Measurements from ENCODE around the gene CLASP2.
"Not testable (repeated sequence)": the region's sequence is repeated elsewhere in the genome, so short reads cannot be mapped to it uniquely, and the experiment has no call there.

The CLASP2 gene

DNA sequence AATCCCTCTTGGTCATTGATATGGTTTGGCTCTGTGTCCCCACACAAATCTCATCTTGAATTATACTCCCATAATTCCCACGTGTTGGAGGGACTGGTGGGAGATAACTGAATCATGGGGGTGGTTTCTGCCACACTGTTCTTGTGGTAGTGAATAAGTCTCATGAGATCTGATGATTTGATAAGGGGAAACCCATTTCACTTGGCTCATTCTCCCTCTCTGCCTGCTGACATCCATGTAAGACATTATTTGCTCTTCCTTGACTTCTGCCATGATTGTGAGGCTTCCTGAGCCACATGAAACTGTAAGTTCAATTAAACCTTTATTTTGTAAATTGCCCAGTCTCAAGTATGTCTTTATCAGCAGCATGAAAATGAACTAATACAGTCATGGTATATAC is 171.0 kb downstream of the CLASP2 start:
- no peak for DNase-seq (ENCODE audit: low read depth in 1 of 2, low spot score in 1 of 2)

DNA sequence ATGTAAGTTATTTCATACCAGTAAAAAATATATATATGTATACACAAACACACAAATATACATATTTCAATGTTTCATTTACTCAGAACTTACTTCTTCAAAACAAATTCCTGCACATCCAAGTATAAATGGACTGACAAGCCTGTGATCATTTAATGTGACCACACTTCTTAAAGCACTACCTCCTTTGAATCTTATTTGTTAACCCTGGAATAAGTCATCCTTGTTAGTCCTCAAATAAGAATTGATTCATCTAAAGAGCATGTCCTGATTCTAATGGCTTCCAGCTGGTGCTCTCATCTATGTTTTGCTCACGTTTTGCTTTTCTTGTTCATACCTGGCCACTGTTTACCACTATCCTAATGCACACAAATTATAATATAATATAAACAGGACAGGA is 173.9 kb downstream of the CLASP2 start:
- DNase-seq (ENCODE audit: low read depth in 1 of 2, low spot score in 1 of 2), result no peak

DNA sequence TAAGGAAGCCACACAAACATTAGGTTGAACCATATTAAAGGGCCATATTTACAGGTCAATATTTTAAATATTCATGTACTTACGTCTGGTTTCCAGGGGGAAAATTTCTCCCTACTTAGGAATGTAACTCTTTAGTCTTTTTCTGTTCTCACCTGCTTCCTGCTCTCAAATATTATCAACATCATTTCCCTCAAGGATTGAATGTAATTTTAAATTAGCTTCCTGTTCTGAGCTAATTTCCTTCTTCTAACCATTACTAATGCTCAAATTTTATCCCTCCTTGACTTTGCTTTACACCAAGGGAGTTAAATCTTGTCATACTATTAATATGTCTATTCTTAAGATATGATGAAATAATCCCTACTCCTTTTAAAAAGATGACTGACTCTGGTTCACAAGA is 174.5 kb downstream of the CLASP2 start:
- DNase-seq (ENCODE audit: low read depth in 1 of 2, low spot score in 1 of 2), result no peak

DNA sequence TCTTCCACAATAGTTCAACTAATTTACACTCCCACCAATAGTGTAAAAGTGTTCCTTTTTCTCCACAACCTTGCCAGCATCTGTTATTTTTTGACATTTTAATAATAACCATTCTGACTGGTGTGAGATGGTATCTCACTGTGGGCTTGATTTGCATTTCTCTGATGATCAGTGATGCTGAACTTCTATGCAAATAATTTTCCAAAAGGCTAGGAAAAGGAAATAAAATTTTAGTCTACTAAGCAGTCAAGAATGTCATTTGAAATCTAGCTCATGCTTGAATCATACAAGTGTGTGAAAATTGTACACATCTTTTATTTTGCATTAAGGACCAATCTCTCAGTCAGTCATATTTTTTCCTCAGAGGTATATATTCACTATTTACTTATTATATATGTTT is 176.1 kb downstream of the CLASP2 start:
- no peak for DNase-seq (ENCODE audit: low read depth in 1 of 2, low spot score in 1 of 2)

DNA sequence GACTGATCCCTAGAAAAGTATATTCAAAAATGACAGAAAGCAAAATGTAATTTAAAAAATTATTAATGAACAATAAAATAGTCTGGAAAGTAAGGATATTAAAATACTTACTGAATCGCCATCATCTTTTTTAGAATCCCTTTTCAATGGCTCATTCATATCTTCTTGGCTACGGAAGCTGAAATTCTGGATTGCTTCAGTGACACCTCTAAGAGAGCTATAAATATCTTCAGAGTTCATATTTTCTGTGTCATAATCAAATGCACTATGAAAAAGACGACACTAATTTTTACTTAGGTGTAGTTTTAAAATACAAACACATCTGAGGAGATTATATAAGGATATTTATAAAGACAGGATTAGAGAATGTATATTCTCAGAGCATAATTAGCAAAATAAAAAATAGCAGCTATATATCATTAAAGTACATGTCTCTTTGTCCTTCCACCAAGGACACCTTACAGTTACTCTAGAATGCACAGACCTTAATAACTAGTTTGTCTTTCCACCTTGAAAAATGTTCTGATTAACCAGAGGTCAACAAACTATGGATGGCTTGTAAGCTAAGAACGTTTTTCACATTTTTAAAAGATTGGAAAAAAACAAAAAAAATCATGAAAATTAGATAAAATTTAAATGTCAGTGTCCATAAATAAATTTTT is 179.2 kb downstream of the CLASP2 start:
- DNase-seq (ENCODE audit: low read depth in 1 of 2, low spot score in 1 of 2), result no peak

DNA sequence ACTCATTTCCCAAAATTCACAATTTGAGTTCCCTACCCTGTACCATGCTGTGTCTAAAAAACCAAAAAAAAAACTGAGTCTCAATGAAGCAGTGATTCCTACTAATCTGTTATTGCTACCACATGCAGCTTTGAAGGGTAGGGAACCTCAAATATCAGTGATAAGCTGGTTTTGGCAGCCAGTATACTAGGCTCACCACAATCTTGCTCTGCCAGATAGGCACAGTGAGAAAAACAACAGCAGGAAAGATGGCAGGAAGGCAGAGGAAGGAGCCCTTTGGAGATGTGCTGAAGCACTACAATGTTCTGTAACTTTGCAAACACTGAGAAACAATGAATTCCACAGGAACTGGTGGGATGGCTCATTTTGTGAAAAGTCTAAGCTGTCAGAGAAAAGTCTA is 180.9 kb downstream of the CLASP2 start:
- DNase-seq (ENCODE audit: low read depth in 1 of 2, low spot score in 1 of 2), result no peak

DNA sequence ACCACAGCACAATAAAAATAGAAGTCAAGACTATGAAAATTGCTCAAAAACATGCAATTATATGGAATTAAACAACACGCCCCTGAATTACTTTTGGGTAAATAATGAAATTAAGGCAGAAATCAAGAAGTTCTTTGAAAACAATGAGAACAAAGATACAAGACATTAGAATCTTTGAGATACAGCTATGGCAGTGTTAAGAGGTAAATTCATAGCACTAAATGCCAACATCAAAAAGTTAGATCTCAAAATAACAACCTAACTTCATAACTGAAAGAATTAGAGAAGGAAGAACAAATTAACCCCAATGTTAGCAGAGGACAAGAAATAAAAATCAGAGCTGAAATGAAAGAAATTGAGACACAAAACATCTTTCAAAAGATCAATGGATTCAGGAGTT is 191.3 kb downstream of the CLASP2 start:
- DNase-seq (ENCODE audit: low read depth in 1 of 2, low spot score in 1 of 2), result no peak

DNA sequence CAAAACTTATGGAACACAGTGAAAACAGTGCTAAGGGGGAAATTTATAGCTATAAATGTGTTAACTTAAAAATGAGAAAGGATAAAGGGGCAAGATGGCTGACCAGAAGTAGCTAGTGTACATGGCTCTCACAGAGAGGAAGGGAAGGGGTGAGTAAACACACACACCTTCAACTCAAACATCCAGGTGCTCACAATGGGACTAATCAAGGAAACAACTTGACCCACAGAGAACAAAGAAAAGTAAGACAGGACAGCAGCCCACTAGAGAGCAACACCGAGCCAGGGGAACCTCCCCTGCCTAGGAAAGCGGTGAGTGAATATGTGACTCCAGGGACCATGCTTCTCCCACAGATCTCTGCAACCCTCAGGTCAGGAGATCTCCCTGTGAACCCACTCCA is 192.8 kb downstream of the CLASP2 start:
- no peak for DNase-seq (ENCODE audit: low read depth in 1 of 2, low spot score in 1 of 2)

DNA sequence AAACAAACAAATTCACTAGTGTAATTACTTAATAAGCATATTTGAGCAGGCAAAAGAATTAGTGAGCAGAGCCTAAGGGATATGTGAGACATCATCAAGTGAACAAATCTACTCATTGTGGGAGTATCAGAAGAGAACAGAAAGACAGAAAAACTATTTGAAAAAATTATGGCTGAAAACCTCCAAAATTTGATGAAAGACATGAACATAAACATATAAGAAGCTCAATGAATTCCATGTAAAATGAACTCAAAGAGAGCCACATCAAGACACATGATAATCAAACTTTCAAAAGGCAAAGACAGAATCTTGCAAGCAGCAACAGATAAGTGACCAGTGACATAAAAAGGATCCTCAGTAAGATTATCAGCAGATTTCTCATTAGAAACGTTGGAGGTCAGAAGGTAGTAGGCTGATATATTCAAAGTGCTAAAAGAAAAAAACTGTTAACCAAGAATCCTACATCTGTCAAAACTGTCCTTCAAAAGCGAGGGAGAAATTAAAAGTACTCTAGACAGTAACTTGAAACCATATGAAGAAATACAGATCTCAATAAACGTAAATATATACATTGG is 194.9 kb downstream of the CLASP2 start:
- DNase-seq (ENCODE audit: low read depth in 1 of 2, low spot score in 1 of 2), result no peak

DNA sequence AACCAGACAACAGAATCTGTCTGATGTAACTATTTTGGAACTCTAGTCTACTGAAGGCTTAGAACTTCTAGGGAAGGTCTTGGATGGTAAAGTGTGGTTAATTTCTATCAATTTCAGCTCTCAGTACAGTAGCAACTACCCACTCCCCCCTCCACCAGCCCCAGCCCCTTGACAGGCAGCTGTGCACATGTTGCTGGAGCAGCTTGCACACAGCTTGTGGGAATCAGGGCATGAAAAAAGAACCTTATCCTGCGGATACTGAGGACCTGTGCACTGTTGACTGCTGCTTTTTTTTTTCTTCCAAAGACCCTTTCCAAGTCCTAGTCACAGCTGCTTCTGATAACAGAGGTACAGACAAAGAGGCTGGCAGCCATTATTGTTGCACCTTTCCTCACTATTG is 196.3 kb downstream of the CLASP2 start:
- DNase-seq (ENCODE audit: low read depth in 1 of 2, low spot score in 1 of 2), result no peak

DNA sequence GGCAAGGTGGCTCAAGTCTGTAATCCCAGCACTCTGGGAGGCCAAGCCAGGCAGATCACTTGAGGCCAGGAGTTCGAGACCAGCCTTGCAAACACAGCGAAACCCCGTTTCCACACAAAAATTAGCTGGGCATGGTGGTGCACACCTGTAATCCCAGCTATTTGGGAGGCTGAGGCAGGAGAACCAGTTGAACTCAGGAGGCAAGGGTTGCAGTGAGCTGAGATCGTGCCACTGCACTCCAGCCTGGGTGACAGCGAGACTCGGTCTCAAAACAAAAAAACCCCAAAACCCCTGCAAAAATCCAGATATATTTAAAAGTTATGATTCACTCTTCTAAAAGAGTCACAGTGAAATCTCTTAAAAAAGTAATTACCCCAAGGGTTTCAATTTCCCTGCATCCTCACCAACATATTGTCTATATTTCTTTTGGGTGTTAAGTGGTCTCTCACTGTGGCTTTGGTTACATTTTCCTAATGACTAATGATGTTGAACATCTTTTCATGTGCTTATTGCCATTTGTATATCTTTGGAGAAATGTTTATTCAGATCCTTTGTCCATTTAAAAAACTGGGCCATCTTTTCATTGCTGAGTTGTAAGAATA is 204.7 kb downstream of the CLASP2 start:
- no peak for DNase-seq (ENCODE audit: low read depth in 1 of 2, low spot score in 1 of 2)

DNA sequence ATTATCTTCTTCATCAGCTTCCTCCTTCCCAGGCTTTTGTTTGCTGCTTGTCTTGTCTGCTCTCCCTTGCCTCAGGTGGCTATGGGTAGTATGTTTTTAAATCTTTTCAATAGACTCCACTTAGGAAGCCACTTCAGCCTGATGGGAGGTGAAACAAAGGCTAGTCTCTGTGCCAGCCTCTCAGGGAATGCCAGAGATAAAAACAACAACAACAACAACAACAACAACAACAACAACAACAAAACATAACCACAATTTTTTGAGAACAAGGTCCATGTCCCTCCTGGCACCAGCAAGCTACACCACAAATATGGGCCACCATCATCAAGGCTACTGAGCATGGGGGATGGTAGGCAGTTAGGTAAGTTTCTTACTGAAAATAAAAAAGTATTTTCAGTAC is 213.0 kb downstream of the CLASP2 start:
- no peak for DNase-seq (ENCODE audit: low read depth in 1 of 2, low spot score in 1 of 2)

DNA sequence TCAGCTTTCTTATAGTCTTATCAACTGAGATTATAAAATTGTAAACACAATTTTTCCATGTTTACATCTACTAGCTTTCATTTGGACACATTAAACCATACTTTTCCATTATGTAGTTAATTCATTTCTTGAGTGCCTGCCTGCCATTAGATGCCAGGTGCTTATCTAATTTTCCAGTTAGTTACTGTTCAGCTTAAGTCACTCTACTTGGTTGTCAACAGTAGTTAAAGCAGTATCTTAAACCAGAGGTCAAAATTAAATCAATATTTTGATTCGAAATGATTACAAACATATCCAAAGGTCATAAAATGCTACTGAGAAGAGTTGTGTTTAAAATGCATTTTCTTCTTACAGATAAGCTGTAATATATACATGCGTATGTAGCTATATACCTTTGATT is 221.6 kb downstream of the CLASP2 start:
- DNase-seq (ENCODE audit: low read depth in 1 of 2, low spot score in 1 of 2), result no peak

DNA sequence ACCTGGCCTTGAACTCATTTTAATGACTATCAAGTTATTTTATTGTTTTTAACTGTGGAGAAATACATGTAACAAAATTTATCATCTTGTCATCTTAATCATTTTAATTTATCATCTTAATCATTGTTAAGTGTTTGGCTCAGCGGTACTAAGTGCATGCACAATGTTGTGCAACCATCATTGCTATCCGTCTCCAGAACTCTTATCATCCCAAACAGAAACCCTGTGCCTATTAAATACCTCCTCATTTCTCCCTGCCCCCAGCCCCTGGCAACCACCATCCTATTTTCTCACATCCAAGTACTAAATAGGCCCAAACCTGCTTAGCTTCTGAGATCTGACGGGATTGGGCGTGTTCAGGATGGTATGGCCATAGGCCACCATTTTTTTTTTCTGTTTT is 226.3 kb downstream of the CLASP2 start:
- no peak for DNase-seq (ENCODE audit: low read depth in 1 of 2, low spot score in 1 of 2)

DNA sequence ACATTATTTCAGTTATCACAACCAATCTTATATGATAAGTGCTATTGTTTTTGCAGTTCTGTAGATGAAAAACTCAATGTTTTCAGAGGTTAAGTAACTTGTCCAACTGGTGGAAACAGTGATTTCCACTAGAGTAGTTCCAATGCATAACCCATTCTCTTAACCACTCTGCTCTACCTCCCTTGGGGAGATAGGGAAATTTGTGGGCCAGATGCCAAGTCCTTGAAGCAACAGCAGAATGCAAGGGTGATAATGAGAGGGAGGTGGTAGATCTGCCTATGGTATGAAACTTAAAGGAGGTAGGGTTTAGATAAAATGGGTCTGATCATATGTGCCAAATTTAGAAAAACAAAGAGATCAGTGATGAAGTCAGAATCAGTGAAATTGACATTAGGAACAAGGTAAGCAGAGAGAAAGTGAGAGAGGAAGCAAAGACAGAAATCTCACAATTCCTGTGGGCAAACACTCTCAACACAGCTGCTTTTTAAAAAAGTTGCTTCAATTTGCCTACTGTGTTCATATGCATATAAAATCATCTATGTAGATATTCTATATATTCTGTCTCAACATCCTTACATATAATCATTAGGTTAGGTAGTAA is 227.3 kb downstream of the CLASP2 start:
- no peak for DNase-seq (ENCODE audit: low read depth in 1 of 2, low spot score in 1 of 2)

DNA sequence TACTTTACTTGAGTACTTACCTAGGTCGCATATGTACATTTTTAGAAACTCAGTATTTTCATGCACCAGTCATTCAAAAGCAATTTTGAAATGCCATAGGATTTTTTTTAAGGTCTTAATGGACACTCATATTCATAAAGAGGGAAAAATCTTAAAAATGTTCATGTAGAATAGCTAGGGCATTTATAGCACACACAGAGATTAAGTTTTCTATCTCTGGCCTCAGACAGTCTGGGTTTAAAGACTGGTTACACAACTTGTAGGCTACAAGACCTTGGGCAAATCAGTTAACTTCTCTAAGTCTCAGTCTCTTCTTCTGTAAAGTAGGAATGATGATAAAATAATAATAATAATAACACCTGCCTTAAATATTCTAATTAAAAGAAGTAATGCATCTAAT is 229.4 kb downstream of the CLASP2 start:
- no peak for DNase-seq (ENCODE audit: low read depth in 1 of 2, low spot score in 1 of 2)

DNA sequence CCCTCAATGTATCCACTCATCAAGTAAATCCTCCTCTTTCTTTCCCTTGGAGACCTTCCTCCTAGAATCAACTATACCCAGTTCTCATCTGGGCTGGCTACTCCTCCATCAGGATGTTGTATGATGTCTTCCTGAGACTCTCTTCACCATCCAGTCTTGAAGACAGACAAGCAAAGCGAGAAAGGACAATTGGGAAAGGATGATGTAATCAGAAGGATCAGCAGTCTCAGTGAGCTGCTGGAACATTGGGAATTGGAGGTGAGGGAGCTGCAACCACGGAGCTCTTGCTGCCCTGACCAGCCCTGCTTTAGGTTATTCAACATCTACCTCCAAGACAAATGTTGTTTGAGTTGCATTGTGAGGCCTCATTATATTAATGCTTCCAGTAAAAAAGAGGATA is 229.8 kb downstream of the CLASP2 start:
- DNase-seq (ENCODE audit: low read depth in 1 of 2, low spot score in 1 of 2), result no peak

DNA sequence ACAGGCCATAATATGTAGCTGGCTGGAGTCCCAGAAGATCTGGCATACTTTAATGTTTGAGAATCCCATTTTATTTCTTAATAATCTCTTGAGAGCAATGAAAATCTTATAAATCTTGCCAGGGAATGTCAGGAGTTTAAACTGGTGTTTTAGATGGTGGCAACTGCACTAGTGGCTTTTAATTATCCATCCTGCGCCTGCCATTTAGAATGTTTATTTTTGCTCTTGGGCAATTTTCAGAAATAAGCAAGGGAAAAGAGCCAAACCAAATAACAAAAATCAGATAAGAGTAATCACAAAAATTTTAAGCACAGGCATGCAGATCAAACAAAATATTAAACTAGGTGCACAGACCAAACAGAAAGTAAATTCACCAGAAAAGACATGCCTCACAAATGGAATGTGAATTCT is 235.9 kb downstream of the CLASP2 start:
- DNase-seq (ENCODE audit: low read depth in 1 of 2, low spot score in 1 of 2), result no peak

DNA sequence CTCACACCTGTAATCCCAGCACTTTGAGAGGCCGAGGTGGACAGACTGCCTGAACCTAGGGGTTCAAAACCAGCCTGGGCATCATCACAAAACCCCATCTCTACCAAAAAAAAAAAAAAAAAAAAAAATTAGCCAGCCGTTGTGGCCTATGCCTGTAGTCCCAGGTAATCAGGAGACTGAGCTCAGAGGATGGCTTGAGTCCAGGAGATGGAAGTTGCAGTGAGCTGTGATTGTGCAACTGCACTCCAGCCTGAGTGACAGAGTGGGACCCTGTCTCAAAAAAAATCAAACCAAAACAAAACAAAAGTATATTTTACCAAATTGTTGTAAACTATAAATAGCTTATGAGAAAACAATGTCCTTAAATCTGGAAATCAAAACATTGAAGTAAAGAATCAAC is 243.2 kb downstream of the CLASP2 start:
- no peak for DNase-seq (ENCODE audit: low read depth in 1 of 2, low spot score in 1 of 2)

DNA sequence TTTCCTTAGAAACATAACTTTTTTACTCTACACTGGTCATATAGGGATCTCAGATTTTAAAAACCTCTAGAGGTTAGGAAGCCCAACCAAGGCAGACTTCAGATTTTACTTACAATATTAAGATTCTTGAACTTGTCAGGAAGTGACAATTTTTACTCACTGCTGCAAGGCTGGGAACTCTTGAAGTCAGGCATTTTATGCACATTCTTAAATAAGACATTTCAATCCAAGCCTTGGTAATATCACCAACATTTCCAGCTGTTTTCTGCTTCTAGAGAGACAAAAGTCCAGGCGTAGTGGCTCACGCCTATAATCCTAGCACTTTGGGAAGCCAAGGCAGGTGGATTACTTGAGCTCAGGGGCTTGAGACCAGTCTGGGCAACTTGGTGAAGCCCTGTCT is 244.2 kb downstream of the CLASP2 start:
- no peak for DNase-seq (ENCODE audit: low read depth in 1 of 2, low spot score in 1 of 2)

DNA sequence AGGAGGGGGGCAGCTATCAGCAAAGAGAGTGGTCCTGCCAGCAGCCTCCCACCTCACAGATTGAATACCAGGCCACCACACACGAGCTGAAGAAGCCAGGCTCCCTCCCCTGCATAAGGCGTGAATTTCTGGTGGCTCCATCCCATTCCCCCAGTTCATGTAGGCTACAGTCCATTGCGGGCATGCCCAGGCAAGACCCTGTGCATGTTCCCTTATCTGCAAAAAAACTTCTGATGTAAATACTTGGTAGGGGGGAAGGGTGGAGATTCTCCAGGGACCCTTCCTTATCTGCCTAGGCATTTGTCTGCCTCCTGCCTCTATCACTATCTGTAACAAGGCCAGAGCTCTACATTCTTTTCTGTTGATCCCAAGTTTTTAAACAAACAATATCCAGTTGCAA is 250.3 kb downstream of the CLASP2 start:
- DNase-seq (ENCODE audit: low read depth in 1 of 2, low spot score in 1 of 2), result no peak

DNA sequence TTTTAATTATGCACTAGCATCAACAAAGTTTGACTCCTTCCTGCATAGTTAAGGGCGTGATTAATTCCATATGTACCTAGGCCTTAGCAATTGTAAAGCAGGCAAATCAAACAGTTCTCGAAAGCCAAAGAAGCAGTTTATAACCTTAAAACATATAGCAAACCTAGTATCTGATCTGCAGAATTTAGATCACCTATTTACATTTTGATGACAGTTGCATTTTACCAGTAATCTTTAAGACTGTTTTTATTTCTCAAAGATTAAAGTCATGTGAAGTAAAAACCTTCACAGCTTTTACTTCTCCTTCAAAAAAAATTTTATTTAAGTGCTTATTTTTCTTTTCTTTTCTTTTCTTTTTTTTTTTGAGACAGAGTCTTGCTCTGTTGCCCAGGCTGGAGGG is 257.0 kb downstream of the CLASP2 start:
- DNase-seq (ENCODE audit: low read depth in 1 of 2, low spot score in 1 of 2), result no peak

DNA sequence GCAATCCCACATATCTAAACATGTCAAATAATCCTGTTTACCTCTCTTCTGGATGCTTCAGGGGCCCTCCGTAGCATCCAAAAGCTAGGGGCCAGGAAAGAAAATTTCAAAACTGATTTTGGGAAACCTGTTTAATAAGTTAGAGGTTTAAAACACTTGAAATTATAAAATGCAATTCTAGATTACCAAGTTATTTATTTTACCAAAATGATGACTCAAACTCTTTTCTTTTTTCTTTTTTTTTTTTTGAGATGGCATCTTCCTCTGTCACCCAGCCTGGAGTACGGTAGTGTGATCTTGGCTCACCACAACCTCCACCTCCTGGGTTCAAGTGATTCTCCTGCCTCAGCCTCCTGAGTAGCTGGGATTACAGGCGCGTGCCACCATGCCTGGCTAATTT is 258.5 kb downstream of the CLASP2 start:
- DNase-seq (ENCODE audit: low read depth in 1 of 2, low spot score in 1 of 2), result not testable (repeated sequence)

All from activated T-helper 1 cell treated with anti-CD3 and anti-CD28 coated beads, Interleukin-2, amount 50 U/mL, for 16 hours (primary cell).